Neural progenitor cell (in vitro differentiated cells): ENCODE results near the gene DPH3. TPM values are rescaled to one million over a fixed set of nuclear protein-coding genes. Genes with fewer than 3 reads are reported as not detected.

Source experiments
- DNase-seq: peaks from one replicate; pipeline ENCODE4 v3.0.0-alpha.2; 2016; ENCODE audit warnings: low spot score
- H2AFZ ChIP-seq: fragments of 200-600 bp; sonication (generic); replicated peaks from 2 replicates; pipeline ENCODE4 v1.6.1; 2016; ENCODE audit warnings: antibody characterized with exemption
- H3F3A ChIP-seq: fragments of 200-600 bp; sonication (generic); 2 replicates; pipeline ENCODE4 v1.6.1; 2016; ENCODE audit warnings: antibody characterized with exemption, low read depth
- H3K27ac ChIP-seq: fragments of 200-600 bp; sonication (generic); 2 replicates; pipeline ENCODE4 v1.5.1; 2016; ENCODE audit warnings: mild to moderate bottlenecking
- H3K27me3 ChIP-seq: fragments of 200-600 bp; sonication (generic); 2 replicates; pipeline ENCODE4 v1.6.1; 2016; ENCODE audit warnings: mild to moderate bottlenecking, moderate library complexity
- H3K36me3 ChIP-seq: fragments of 200-600 bp; sonication (generic); 2 replicates; pipeline ENCODE4 v1.5.1; 2016
- H3K4me1 ChIP-seq: fragments of 200-600 bp; sonication (generic); 2 replicates; pipeline ENCODE4 v1.6.1; 2016; ENCODE audit warnings: mixed run types
- H3K4me2 ChIP-seq: fragments of 200-600 bp; sonication (generic); 2 replicates; pipeline ENCODE4 v1.6.1; 2016
- H3K4me3 ChIP-seq: fragments of 200-600 bp; sonication (generic); 2 replicates; pipeline ENCODE4 v1.5.1; 2016
- H3K79me2 ChIP-seq: fragments of 200-600 bp; sonication (generic); 2 replicates; pipeline ENCODE4 v1.6.1; 2016; ENCODE audit warnings: low read depth
- H3K9ac ChIP-seq: fragments of 200-600 bp; sonication (generic); 2 replicates; pipeline ENCODE4 v1.6.1; 2016
- H3K9me3 ChIP-seq: fragments of 200-600 bp; sonication (generic); 2 replicates; pipeline ENCODE4 v1.5.1; 2016; ENCODE audit warnings: low read depth
- H4K20me1 ChIP-seq: fragments of 200-600 bp; sonication (generic); 2 replicates; pipeline ENCODE4 v1.6.1; 2016; ENCODE audit warnings: low read depth
- H3K27ac Mint-ChIP-seq: 3 replicates; pipeline ENCODE4 v1.8.0; 2021; ENCODE audit warnings: mixed read lengths
- H3K27me3 Mint-ChIP-seq: 2 replicates; pipeline ENCODE4 v1.8.0; 2022; ENCODE audit warnings: low read depth, mild to moderate bottlenecking, inconsistent platforms, moderate library complexity, mixed read lengths; ENCODE audit not compliant: insufficient read depth
- H3K36me3 Mint-ChIP-seq: 3 replicates; pipeline ENCODE4 v1.8.0; 2021; ENCODE audit warnings: mixed read lengths
- H3K4me1 Mint-ChIP-seq: 3 replicates; pipeline ENCODE4 v1.8.0; 2021; ENCODE audit warnings: mixed read lengths
- H3K4me3 Mint-ChIP-seq: 3 replicates; pipeline ENCODE4 v1.8.0; 2021; ENCODE audit warnings: mild to moderate bottlenecking, moderate library complexity, mixed read lengths
- H3K9me3 Mint-ChIP-seq: 3 replicates; pipeline ENCODE4 v1.8.0; 2020; ENCODE audit warnings: mixed read lengths
- CTCF ChIP-seq: fragments of 200-600 bp; sonication (generic); IDR thresholded peaks from 2 replicates; pipeline ENCODE4 v1.5.1; 2017; ENCODE audit warnings: antibody characterized with exemption, mild to moderate bottlenecking
- EZH2 ChIP-seq: fragments of 200-600 bp; sonication (generic); IDR thresholded peaks from 2 replicates; pipeline ENCODE4 v1.6.1; 2017; ENCODE audit warnings: antibody characterized with exemption, mild to moderate bottlenecking, moderate library complexity
- EZH2phosphoT487 ChIP-seq: fragments of 200-600 bp; sonication (generic); IDR thresholded peaks from 2 replicates; pipeline ENCODE4 v1.6.1; 2017; ENCODE audit warnings: antibody characterized with exemption
- total RNA-seq: library from RNA; depleted of rRNA; stranded (reverse); fragments of >200 nt; gene quantifications from 2 replicates; pipeline ENCODE4 v1.2.3, GENCODE V29; 2015; ENCODE audit warnings: low replicate concordance

DPH3 gene
- total RNA-seq, 1 donor from 2014 or later, result 31.2 TPM

DNA sequence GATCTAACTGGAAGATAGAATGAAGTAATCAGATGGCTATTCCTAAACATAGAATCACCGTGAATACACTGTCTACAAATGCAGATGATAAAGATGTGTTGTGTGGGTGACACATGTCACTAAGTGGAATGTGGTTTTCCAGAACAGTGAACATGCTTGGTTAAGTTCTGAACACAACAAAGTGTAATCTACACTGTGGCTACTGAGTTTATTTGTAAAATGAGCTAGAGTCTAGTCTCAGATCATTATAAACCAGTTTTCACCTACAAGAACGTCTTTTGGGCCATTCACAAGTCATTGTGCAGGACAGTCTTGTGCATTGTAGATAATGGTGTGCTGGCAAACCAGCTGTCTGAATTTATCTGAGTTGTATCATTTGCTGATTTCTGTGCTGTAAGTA lies 35.6 kb upstream of the DPH3 start:
- Histone ChIP-seq H3K27me3 (no peaks in the 10 kb centered on the region), H3K4me3 (no peak overlapping the region), H2AFZ (no peak overlapping the region), H3K4me2 (no peak overlapping the region), H3K27ac (no peak overlapping the region), H3K9ac (no peak overlapping the region), H3K9me3 (no peaks in the 10 kb centered on the region), H3K36me3 (peaks cover 21% of the 10 kb centered on the region), H4K20me1 (no peaks in the 10 kb centered on the region), H3K79me2 (no peaks in the 10 kb centered on the region), H3F3A (peaks cover 32% of the 10 kb centered on the region), H3K4me1 (peaks cover 35% of the 10 kb centered on the region)
- no peak for DNase-seq
- Mint-ChIP-seq H3K27ac (no peak overlapping the region), H3K36me3 (peaks cover 50% of the 10 kb centered on the region), H3K4me1 (peaks cover 12% of the 10 kb centered on the region), H3K27me3 (no peaks in the 10 kb centered on the region), H3K4me3 (no peak overlapping the region), H3K9me3 (peaks cover 3% of the 10 kb centered on the region)
- TF ChIP-seq CTCF, result no peak
- TF ChIP-seq EZH2phosphoT487, result no peak

DNA sequence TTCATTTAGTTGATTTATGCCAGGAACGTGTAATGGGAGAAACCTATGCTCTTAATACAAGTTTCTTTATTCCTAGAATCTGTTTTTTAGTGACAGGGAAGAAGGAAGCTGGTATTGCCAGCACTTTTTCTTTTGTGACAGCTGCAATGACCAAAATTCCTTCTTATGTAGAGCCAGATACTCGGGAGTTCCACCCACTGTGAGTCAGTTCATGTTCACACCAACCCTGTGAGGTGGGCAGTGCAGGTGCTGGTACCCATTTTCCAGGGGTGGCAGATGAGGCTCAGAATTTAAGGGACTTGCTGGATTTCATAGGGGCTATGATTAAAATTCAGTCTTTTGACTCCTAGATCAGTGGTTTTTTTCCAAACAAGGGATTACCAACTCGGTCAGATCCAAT lies 35.0 kb upstream of the DPH3 start:
- TF ChIP-seq EZH2phosphoT487, result no peak
- TF ChIP-seq CTCF, result no peak
- TF ChIP-seq EZH2, result no peak
- Histone ChIP-seq H2AFZ (no peak overlapping the region), H3K9ac (no peak overlapping the region), H3K79me2 (no peaks in the 10 kb centered on the region), H3F3A (peaks cover 32% of the 10 kb centered on the region), H3K36me3 (peaks cover 21% of the 10 kb centered on the region), H3K27me3 (no peaks in the 10 kb centered on the region), H4K20me1 (no peaks in the 10 kb centered on the region), H3K4me2 (no peak overlapping the region), H3K27ac (no peak overlapping the region), H3K4me1 (peaks cover 35% of the 10 kb centered on the region), H3K4me3 (no peak overlapping the region), H3K9me3 (no peaks in the 10 kb centered on the region)
- peaks cover 52% of the 10 kb centered on the region for H3K36me3 Mint-ChIP-seq
- H3K27me3 Mint-ChIP-seq, result no peaks in the 10 kb centered on the region
- peaks cover 12% of the 10 kb centered on the region for H3K4me1 Mint-ChIP-seq
- H3K9me3 Mint-ChIP-seq, result peaks cover 3% of the 10 kb centered on the region
- DNase-seq, result no peak
- H3K4me3 Mint-ChIP-seq, result no peak overlapping the region
- H3K27ac Mint-ChIP-seq, result no peak overlapping the region

- H3K4me1 ChIP-seq, result peaks cover 35% of the 10 kb centered on the region
- H3K9ac ChIP-seq, result no peak overlapping the region
- H4K20me1 ChIP-seq, result no peaks in the 10 kb centered on the region
- peaks cover 32% of the 10 kb centered on the region for H3F3A ChIP-seq
- H3K4me1 Mint-ChIP-seq, result peaks cover 12% of the 10 kb centered on the region
- H3K36me3 ChIP-seq, result peaks cover 21% of the 10 kb centered on the region
- TF ChIP-seq EZH2phosphoT487 (no peak), EZH2 (no peak), CTCF (no peak)
- H3K4me3 ChIP-seq, result no peak overlapping the region
- H3K36me3 Mint-ChIP-seq, result peaks cover 52% of the 10 kb centered on the region
- peaks cover 4% of the 10 kb centered on the region for H3K9me3 Mint-ChIP-seq
- H3K27me3 Mint-ChIP-seq, result no peaks in the 10 kb centered on the region
- H3K27ac Mint-ChIP-seq, result no peak overlapping the region
- no peak overlapping the region for H3K4me2 ChIP-seq
- no peak for DNase-seq
- no peak overlapping the region for H3K4me3 Mint-ChIP-seq
- H3K9me3 ChIP-seq, result no peaks in the 10 kb centered on the region
- no peak overlapping the region for H2AFZ ChIP-seq
- H3K27me3 ChIP-seq, result no peaks in the 10 kb centered on the region
- H3K79me2 ChIP-seq, result peaks cover under 1% of the 10 kb centered on the region
- H3K27ac ChIP-seq, result no peak overlapping the region
Observed at GRCh38 chr3:16298891-16299290, 34.1 kb upstream of the DPH3 start.
